DMS53 treated with DMSO at 0.1 percent for 48 hours (cell line): Measurements from ENCODE around the gene RYR3.
"Not testable (repeated sequence)": the region's sequence is repeated elsewhere in the genome, so short reads cannot be mapped to it uniquely, and the experiment has no call there.

Experiments
- DNase-seq: peaks from one replicate; lab custom pipeline; 2025; ENCODE audit not compliant: unreplicated experiment; lab: John Stamatoyannopoulos, UW

Gene RYR3

GRCh38 chr15:33565094-33565493, 254.3 kb downstream of the RYR3 start:
- no peak for DNase-seq

- DNase-seq = no peak
Measured at GRCh38 chr15:33567652-33568051, 256.9 kb downstream of the RYR3 start.

DNA sequence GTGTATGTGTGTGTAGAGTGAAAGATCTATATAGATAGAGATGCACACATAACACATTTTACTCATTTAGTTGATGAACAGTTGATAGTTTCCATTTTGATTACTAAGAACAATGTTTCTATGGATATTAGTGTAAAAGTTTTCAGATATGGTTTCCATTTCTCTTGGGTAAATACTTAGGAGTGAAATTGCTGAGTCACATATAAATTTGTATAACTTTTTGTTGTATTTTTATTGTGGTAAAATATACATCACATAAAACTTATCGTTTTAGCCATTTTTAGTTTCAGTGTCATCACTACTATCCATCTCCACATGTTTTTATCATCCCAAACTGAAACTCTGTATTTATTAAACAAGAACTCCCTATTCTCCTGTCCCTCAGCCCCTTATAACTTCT, 258.3 kb downstream of the RYR3 start:
- no peak for DNase-seq

DNA sequence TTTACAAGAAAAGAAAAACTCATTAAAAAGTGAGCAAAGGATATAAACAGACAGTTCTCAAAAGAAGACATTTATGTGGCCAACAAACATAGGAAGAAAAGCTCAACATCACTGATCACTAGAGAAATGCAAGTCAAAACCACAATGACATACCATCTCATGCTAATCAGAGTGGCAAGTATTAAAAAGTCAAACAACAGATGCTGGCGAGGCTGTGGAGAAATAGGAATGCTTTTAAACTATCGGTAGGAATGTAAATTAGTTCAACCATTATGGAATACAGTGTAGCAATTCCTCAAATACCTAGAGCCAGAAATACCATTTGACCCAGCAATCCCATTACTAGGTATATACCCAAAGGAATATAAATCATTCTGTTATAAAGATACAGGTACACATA, 267.1 kb downstream of the RYR3 start:
- not testable (repeated sequence) for DNase-seq

GRCh38 chr15:33580526-33580925, 269.8 kb downstream of the RYR3 start:
- no peak for DNase-seq

DNA sequence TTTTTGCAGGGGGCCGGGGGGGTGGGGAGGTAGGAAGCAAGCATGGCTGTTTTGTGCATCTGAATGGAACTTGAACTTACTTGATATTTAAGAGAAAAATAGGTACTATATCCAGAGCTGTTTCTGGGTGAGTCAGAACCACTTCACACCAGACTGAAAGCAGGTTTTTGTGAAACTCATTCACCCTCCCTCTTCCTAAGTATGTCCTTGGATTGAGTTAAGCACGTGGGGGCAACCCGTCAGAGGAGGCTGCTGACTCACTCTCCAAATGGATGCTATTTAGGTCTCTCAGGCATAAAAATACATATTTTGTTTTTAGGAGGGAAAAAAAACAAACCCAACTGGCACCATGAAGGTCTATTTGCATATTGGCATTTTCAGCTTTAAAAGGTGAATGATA, 270.3 kb downstream of the RYR3 start:
- DNase-seq = no peak

DNA sequence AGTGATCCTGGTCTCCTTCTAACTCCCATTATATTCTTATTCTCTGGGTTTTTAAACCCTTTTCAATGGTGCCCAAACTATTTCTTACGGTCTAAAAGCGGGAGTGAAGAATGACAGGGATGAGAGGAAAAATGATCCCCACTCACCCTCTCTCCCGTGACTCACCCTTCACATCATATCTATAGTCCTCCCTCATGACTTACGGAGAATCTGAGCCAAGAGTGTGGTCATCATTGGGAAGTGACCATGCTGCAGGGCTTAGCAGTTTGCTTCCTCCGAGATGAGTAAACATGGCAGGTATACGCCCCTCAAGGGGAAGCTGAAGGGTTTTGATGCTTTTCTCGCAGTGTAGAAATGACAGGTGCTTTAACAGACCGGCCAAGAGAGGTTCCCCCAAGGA, 274.0 kb downstream of the RYR3 start:
- no peak for DNase-seq

GRCh38 chr15:33586786-33587697, 276.3 kb downstream of the RYR3 start:
- no peak for DNase-seq

DNA sequence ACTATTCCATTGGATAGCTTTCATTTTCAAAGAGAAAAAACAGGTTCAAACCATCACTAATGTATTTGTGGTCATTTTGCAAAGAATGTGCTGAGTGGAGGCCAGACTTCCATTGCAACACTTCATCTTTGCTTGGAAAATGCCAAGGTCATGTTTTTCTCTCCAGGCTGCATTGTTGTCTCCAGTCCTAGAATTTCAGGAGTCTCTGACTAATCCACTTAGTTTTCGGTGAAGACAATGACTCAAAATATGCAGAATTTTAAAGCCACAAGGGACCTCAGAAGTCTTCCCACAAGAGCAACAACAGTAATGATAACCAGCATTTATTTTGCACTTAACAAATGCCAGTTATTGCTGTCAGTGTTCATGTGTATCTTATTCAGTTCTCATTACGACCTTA, 277.0 kb downstream of the RYR3 start:
- no peak for DNase-seq

DNA sequence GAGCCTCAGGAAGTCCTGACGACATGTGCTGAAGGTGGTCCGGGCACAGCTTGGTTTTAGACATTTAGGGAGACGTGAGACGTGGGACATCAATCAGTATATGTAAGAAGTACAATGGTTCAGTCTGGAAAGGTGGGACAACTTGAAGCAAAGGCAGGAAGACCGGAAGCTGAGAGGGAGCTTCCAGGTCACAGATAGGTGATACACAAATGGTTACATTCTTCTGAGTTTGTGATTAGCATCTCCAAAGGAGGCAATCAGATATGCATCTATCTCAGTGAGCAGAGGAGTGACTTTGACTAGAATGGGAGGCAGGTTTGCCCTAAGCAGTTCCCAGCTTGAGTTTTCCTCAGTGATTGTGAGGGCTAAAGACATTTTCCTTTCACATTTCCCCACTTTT, 282.1 kb downstream of the RYR3 start:
- DNase-seq = no peak

- not testable (repeated sequence) for DNase-seq
Measured at GRCh38 chr15:33598382-33598781, 287.6 kb downstream of the RYR3 start.

DNA sequence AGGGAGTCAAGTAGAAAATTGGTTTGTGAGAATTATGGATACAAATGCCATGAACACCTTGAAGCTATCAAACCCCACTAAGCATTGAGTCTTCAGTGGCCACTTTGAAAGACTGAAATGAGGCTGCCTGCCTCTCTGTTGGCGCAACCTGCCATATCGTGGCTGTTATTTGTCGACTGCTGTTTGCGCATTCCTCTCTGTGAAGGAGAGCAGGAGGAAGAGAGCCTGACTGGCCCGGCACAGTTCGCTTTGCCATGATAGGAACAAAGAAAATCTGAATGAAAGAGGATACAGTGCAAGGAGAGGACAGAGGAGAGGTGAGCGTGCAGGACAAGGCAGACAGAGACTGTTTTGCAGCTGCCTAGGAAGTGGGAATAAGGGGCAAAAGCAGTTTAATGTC, 289.4 kb downstream of the RYR3 start:
- DNase-seq = no peak

DNA sequence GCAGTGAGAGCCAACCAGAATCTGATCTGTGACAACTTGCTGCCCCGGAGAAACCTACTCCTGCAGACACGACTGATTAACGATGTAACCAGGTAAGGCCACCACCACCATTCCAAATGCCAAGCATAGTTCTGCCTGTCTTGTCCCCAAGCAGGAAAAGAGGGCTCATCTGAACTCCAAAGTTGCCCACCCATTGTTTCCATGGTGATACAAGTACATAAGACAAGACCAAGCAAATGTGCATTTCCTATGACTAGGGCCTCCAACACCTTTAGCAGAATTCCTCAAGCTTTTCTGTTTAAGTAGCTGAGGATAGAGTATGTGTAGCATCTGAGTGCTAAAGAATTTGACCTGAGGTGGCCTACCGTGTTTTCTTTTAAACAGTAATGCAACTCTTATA, 290.7 kb downstream of the RYR3 start:
- DNase-seq = no peak

GRCh38 chr15:33608714-33609113, 297.9 kb downstream of the RYR3 start:
- no peak for DNase-seq

- no peak for DNase-seq
Measured at GRCh38 chr15:33612721-33613304, 302.0 kb downstream of the RYR3 start.

DNA sequence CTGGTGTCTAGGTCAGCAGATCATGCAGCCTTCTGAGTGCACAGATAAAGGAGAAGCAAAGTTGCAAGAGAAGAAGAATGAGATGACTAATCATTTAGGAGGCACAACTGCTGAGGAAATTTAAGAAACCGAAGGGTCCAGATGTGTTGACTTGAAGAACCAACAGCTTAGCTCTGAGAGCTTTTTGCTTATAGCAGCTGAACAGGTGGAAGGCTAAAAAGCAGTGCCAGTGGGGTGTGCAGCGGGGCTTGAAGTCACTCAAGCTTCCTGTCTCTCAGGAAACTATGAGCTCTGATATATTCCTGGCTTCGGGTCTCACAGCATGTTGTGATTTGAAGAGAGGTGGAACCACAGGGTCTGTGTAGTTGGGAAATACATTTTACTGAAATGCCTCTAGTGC, 305.7 kb downstream of the RYR3 start:
- DNase-seq = no peak

DNA sequence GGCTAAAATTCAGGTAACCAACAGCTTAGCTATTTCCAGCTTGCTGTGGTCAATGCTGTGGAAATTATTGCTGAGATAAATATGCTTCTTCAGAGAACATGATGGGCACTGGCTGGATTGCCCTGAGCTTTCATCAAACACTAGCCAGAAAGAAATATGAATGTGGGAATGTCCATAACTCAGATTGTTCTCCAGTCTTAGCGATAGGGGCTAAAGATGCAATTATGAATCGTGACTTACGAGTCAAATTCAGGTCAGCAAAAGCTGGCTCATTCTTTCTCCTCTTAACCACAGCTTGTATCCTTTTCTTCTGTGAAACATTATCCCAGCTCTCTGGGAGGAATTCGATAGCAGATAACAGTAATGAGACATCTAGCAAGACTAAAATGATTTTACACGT, 307.6 kb downstream of the RYR3 start:
- no peak for DNase-seq

DNA sequence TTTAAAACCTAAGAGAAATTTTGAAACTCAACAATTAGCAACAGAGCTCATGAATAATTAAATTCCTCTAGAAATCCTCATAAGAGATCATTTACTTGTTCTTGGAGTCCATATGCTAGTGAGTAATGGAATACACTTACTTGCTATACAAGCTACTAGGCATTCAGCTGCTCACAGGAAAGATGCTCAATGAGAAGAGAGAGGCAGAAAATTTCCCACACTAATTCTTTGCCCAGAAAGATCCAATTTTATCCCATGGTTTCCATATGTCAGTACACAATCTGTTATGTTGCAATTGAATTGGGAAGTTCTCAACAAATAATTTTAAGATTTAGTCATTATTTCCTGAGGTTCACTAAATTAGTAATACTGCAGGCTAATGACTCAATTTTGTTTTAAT, 310.4 kb downstream of the RYR3 start:
- no peak for DNase-seq

- DNase-seq = no peak
Measured at GRCh38 chr15:33623010-33623409, 312.2 kb downstream of the RYR3 start.

- DNase-seq = no peak
Measured at GRCh38 chr15:33624439-33624838, 313.7 kb downstream of the RYR3 start.

DNA sequence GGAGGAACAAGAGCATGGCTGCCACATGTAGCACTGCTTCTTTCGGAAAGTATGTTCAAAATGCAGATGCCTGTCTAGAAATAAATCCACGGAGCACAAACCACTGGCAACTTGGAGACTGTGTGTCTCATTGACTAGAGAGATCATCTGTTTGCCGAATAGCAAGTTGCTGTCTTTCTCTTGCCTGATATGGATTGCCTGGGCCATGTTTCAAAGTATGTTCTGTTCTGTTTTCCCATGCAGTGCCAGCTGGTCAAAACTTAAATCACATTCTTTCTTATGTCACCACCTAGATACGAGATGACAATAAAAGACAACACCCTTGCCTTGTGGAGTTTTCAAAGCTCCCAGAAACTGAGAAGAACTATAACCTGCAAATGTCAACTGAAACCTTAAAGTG, 318.9 kb downstream of the RYR3 start:
- DNase-seq = no peak

- DNase-seq = no peak
Measured at GRCh38 chr15:33636234-33636633, 325.5 kb downstream of the RYR3 start.

DNA sequence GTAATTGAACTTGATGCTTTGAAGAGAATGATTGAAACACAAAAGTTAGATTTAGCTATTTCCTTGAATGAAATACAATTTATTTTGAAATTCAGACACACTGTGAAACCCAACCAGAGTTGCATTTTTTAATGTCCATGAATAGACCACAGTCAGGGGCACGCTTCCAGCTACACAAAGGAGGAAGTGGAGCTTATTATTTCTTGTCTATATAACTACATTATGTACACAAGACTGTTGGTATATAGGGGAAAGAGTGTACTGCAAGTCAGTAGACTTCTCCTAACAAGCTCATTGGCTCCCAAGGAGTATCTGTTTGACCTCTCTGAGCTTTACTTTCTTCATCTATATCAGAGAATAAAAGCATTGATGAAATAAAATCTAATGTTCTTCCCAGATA, 326.2 kb downstream of the RYR3 start:
- no peak for DNase-seq
